Breast epithelium (tissue), 4 donors: ENCODE data around the gene SOX3. TPM values are rescaled to one million over a fixed set of nuclear protein-coding genes. Genes with fewer than 3 reads are reported as not detected.

Experiments used
- DNase-seq, 2 donors: peaks; one replicate each; pipeline ENCODE4 v3.0.0-alpha.2; 2019; ENCODE audit warnings: low spot score in 2 of 2
- H3K27ac ChIP-seq, 2 donors: fragments of 200-600 bp; sonication (generic) in 1 of 2; one replicate each; pipeline ENCODE4 v1.5.1; 2016 to 2019; ENCODE audit warnings: mild to moderate bottlenecking in 1 of 2
- H3K27me3 ChIP-seq, 2 donors: fragments of 200-600 bp; sonication (generic) in 1 of 2; one replicate each; pipeline versions ENCODE4 v1.5.1 to v1.6.0; 2017 to 2019; ENCODE audit warnings: control low read depth in 1 of 2, mild to moderate bottlenecking in 1 of 2
- H3K36me3 ChIP-seq: fragments of 200-600 bp; one replicate; pipeline ENCODE4 v1.5.1; 2019
- H3K4me1 ChIP-seq, 2 donors: fragments of 200-600 bp; sonication (generic); one replicate each; pipeline ENCODE4 v1.5.1; 2016 to 2019; ENCODE audit warnings: control low read depth in 1 of 2
- H3K4me3 ChIP-seq, 3 donors: fragments of 200-600 bp; sonication (generic); 1 replicate in 2 of 3; 2 replicates in 1 of 3; pipeline ENCODE4 v1.5.1; 2016 to 2019; ENCODE audit warnings: mild to moderate bottlenecking in 3 of 3, moderate library complexity in 2 of 3
- H3K9me3 ChIP-seq, 2 donors: fragments of 200-600 bp; sonication (generic) in 1 of 2; one replicate each; pipeline ENCODE4 v1.5.1; 2016 to 2019; ENCODE audit warnings: control low read depth in 1 of 2
- POLR2A ChIP-seq: fragments of 450-650 bp; IDR thresholded peaks from one replicate; pipeline ENCODE4 v1.6.1; 2016; ENCODE audit warnings: antibody characterized with exemption, mild to moderate bottlenecking, moderate library complexity
- POLR2AphosphoS5 ChIP-seq, 3 donors: sonication (generic); formaldehyde crosslinking; IDR thresholded peaks; one replicate each; pipeline ENCODE4 v1.6.1; 2017; ENCODE audit warnings: antibody characterized with exemption in 3 of 3
- intact Hi-C: fragments of 100-400 bp; cut with DNase I; formaldehyde crosslinking; loops from one replicate; pipeline ENCODE4 v1.15.1; 2023; ENCODE audit warnings: low total_unique reads
- total RNA-seq, 3 donors: library from RNA; depleted of rRNA; stranded (reverse); fragments of >200 nt; gene quantifications; one replicate each; pipeline ENCODE4 v1.1.0, GENCODE V29; 2016
- TF ChIP-seq, protein P1 (sequence below), 3 donors: fragments of 450-650 bp; IDR thresholded peaks; one replicate each; pipeline ENCODE4 v1.5.1; 2016 to 2017; ENCODE audit warnings: antibody characterized with exemption in 3 of 3, mild to moderate bottlenecking in 3 of 3, moderate library complexity in 3 of 3

The SOX3 gene
- total RNA-seq, 3 donors from 2014 or later, result not detected

DNA sequence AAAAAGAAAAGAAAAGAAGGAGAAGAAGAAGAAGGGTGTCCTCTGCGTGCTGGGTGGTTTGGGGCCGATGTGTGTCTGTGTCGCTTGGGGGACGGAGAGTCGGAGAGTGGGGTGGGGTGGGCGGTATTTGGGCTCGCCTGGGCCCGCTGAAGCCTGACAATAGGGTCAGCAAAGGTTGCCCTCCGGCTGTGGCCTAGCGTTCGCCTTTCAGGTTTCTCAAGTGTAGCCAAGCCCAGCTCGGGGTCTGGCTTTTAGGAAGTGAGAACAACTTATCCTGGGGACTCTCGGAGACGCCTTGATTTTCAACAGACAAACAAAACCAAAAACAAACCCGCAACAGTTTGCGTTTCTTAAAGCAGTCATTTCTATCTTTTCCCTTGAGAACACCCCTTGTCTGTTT, 4.1 kb upstream of the SOX3 start:
- intact Hi-C loops, result no loop called here
- no peaks in the 10 kb centered on the region for H3K36me3 ChIP-seq
- TF ChIP-seq POLR2A (no peak), POLR2AphosphoS5 (IDR thresholded peaks at IDR 0.05) (no peak)
- TF ChIP-seq, protein P1, sequence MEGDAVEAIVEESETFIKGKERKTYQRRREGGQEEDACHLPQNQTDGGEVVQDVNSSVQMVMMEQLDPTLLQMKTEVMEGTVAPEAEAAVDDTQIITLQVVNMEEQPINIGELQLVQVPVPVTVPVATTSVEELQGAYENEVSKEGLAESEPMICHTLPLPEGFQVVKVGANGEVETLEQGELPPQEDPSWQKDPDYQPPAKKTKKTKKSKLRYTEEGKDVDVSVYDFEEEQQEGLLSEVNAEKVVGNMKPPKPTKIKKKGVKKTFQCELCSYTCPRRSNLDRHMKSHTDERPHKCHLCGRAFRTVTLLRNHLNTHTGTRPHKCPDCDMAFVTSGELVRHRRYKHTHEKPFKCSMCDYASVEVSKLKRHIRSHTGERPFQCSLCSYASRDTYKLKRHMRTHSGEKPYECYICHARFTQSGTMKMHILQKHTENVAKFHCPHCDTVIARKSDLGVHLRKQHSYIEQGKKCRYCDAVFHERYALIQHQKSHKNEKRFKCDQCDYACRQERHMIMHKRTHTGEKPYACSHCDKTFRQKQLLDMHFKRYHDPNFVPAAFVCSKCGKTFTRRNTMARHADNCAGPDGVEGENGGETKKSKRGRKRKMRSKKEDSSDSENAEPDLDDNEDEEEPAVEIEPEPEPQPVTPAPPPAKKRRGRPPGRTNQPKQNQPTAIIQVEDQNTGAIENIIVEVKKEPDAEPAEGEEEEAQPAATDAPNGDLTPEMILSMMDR (IDR thresholded peaks at IDR 0.05), result no peak
- no peak for DNase-seq
- H3K4me3 ChIP-seq, result no peak overlapping the region
- no peaks in the 10 kb centered on the region for H3K4me1 ChIP-seq
- H3K27me3 ChIP-seq, result peaks cover 3 to 93% of the 10 kb centered on the region in 2 donors
- no peak overlapping the region for H3K27ac ChIP-seq
- H3K9me3 ChIP-seq, result no peaks in the 10 kb centered on the region

DNA sequence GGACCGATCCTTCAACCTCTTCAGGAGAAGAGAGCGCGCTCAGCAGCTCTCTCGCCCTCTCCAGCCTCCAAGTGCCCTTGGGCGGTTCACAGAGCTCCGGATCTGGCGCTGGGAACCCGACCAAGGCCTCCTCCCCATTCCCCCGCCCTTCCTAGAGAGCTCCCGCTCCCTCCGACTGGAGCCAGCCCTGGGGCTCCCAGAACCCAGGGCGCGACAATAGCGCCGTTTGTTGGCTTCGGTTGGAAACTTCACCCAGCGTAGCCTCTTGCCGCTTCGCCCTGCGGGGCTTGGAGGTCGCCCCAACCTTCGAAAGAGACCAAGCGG, 3.1 kb upstream of the SOX3 start:
- Histone ChIP-seq H3K36me3 (no peaks in the 10 kb centered on the region), H3K27me3 (peaks cover 3 to 93% of the 10 kb centered on the region in 2 donors), H3K4me3 (peak overlapping the region in 1 of 3 donors; percentile 11), H3K9me3 (no peaks in the 10 kb centered on the region), H3K27ac (no peak overlapping the region), H3K4me1 (no peaks in the 10 kb centered on the region)
- intact Hi-C loops, result no loop called here
- DNase-seq, result no peak
- no peak for TF ChIP-seq POLR2A

DNA sequence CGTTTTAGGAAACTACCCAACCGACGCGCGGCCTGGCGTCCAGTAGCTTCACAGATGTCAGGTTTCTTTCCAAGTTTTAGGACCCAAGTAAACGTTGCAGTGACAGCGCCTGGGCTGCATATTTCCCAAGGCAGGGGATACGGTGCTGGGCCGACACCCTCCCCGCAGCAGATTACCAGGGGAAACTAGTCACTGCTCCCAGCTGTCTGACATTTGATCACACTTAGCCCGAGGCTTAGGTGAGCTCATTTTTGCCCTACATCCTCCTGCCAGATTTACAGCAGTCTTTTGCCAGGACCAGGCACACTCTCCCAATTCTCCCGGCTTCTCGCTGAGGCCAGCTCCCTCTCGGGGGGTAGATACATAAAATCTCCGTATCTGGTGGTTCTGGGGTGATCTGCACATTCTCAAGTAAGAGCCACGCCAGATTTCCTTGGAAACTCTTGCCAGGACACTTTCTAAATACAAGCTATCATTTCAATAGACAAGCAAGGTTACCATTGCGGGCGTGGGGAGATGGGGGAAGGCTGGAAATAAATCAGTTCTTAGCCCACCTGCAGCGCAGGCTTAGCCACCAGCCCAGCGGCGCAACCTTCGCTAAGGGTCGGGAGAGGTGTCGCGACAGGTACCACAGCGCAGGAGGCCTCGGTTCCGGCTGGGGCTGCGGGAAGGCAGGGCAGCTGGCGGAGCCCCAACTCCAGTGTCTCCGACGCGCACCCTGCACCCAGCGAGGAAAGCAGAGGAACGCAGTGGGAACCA, 2.5 kb upstream of the SOX3 start:
- peaks cover 3 to 97% of the 10 kb centered on the region in 2 donors for H3K27me3 ChIP-seq
- no peak for DNase-seq
- TF ChIP-seq POLR2AphosphoS5 (IDR thresholded peaks at IDR 0.05) (no peak), POLR2A (no peak)
- TF ChIP-seq, protein P1 (IDR thresholded peaks at IDR 0.05), result no peak
- peak overlapping the region in 1 of 3 donors; percentile 11 for H3K4me3 ChIP-seq
- no peaks in the 10 kb centered on the region for H3K36me3 ChIP-seq
- no peaks in the 10 kb centered on the region for H3K4me1 ChIP-seq
- no peaks in the 10 kb centered on the region for H3K9me3 ChIP-seq
- intact Hi-C loops, result no loop called here
- H3K27ac ChIP-seq, result no peak overlapping the region

DNA sequence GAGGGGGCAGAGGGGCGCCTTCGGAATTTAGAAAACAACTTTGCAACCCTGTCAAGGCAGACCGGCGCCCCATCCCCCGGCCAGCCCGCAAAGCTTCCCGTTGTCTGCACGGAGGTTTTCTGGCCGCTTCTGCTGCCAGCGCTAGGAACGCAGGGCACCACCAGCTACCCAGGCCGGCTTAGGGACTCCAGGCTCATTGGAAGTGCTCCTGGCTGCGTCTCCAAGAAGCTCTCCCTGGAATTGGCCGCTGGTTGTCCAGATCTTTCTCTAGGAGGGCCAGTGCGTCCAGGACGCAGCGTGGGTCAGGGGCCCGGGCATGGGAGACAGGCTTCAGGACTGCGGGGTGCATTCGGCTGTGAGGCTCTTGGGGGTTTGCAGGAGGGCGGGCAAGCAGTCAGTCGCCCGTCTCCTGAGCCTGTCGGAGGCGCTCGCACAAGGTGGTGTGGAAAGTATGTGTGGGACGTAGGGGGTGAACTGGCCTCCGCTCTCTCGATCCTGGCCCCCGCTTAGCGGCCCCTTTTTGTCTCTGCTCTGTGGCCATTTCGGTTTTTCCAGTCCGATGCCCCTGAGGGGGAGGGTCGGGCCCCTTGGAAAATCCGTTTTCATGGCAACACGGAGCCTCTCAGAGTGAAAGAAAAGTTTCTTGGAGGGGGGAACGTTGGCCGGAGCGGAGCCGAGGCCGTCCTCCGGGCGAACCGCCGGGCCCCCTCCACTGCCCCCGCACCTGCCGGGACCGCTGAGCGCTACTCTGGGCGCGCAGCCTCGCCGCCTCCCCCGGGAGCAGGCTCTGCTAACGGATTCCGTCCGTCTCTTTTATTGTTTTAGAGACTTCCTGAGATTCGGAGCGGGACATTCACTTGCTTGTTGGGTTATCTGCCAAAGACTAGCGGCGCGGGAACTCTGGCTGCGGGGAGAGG, 810 bp upstream of the SOX3 start:
- Histone ChIP-seq H3K27me3 (peaks cover 3 to 99% of the 10 kb centered on the region in 2 donors), H3K4me1 (no peaks in the 10 kb centered on the region), H3K36me3 (no peaks in the 10 kb centered on the region), H3K9me3 (no peaks in the 10 kb centered on the region), H3K4me3 (peak overlapping the region in 1 of 3 donors; percentile 4), H3K27ac (no peak overlapping the region)
- intact Hi-C loops, result no loop called here
- TF ChIP-seq, protein P1 (IDR thresholded peaks at IDR 0.05), result no peak
- TF ChIP-seq POLR2AphosphoS5 (IDR thresholded peaks at IDR 0.05) (no peak), POLR2A (no peak)
- no peak for DNase-seq

DNA sequence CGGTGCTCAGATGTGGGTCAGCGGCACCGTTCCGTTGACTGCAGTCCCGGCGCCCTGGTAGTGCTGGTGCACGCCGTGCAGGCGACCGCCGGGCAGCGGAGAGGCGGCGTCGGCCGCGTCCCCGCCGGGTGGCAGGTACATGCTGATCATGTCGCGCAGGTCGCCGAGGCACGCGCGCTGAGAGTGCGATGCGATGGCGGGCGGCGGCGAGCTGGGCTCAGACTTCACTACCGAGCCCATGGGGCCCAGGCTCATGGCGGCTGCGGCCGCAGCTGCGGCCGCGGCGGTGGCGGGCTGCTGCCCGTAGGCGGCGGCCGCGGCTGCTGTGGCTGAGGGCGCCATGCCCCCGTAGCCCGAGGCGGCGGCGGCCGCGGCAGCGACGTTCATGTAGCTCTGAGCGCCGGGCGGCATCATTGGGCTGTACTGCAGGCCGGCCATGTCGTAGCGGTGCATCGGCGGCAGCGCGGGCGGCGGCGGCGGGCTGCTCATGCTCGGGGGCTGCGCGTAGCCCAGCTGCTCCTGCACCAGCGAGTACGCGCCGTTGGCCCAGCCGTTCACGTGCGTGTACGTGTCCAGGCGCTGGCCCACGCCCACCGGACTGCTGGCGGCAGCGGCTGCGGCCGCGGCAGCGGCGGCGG, 1.0 kb downstream of the SOX3 start:
- H3K9me3 ChIP-seq, result no peaks in the 10 kb centered on the region
- no peak overlapping the region for H3K27ac ChIP-seq
- TF ChIP-seq, protein P1 (IDR thresholded peaks at IDR 0.05), result no peak
- TF ChIP-seq POLR2AphosphoS5 (IDR thresholded peaks at IDR 0.05), result no peak
- no peak for TF ChIP-seq POLR2A
- intact Hi-C loops, result no loop called here
- H3K27me3 ChIP-seq, result peaks cover 3 to 99% of the 10 kb centered on the region in 2 donors
- no peaks in the 10 kb centered on the region for H3K36me3 ChIP-seq
- peak overlapping the region; percentile 23 to 63 (median 38) for H3K4me3 ChIP-seq
- no peak for DNase-seq
- no peaks in the 10 kb centered on the region for H3K4me1 ChIP-seq
